ENCODE results near the gene POLRMT.
"Not testable (repeated sequence)": the region's sequence is repeated elsewhere in the genome, so short reads cannot be mapped to it uniquely, and the experiment has no call there.

Gene POLRMT

GRCh38 chr19:639253-640160 is 6.2 kb upstream of the POLRMT start, which contains the start of gene FGF22:
Gene FGF22 (plus strand): TSS chr19:639879. CDS start chr19:639926, 47 bp downstream.
- peak; percentile 37 for DNase-seq (ENCODE audit: low read depth)
- peak within 1 kb of the TSS; percentile 52 for H3K4me3 ChIP-seq (ENCODE audit: low read length)
- TF ChIP-seq CTCF (conservative IDR thresholded peaks at IDR 0.05; ENCODE audit: low read depth, low read length): no peak

- no peak for TF ChIP-seq CTCF (conservative IDR thresholded peaks at IDR 0.05; ENCODE audit: low read depth, low read length)
- peak overlapping the region; percentile 52 for H3K4me3 ChIP-seq (ENCODE audit: low read length)
- DNase-seq (ENCODE audit: low read depth): no peak
These were observed 5.5 kb upstream of the POLRMT start for GRCh38 chr19:638906-639252.

GRCh38 chr19:634975-635652 is 1.8 kb upstream of the POLRMT start:
- no peak overlapping the region for H3K4me3 ChIP-seq (ENCODE audit: low read length)
- TF ChIP-seq CTCF (conservative IDR thresholded peaks at IDR 0.05; ENCODE audit: low read depth, low read length): no peak
- DNase-seq (ENCODE audit: low read depth): no peak

GRCh38 chr19:633786-634639 is 676 bp upstream of the POLRMT start:
- DNase-seq (ENCODE audit: low read depth): no peak
- peak overlapping the region; percentile 89 for H3K4me3 ChIP-seq (ENCODE audit: low read length)
- TF ChIP-seq CTCF (conservative IDR thresholded peaks at IDR 0.05; ENCODE audit: low read depth, low read length): no peak

GRCh38 chr19:632579-633067 is 714 bp downstream of the POLRMT start:
- no peak for TF ChIP-seq CTCF (conservative IDR thresholded peaks at IDR 0.05; ENCODE audit: low read depth, low read length)
- H3K4me3 ChIP-seq (ENCODE audit: low read length): peak overlapping the region; percentile 84
- DNase-seq (ENCODE audit: low read depth): no peak

GRCh38 chr19:629961-630714 is 3.2 kb downstream of the POLRMT start:
- H3K4me3 ChIP-seq (ENCODE audit: low read length): no peak overlapping the region
- TF ChIP-seq CTCF (conservative IDR thresholded peaks at IDR 0.05; ENCODE audit: low read depth, low read length): no peak
- DNase-seq (ENCODE audit: low read depth): no peak

GRCh38 chr19:629515-629914 is 3.8 kb downstream of the POLRMT start:
- DNase-seq (ENCODE audit: low read depth); H3K4me3 ChIP-seq (ENCODE audit: low read length): not testable (repeated sequence)

All from retinal pigment epithelial cell (primary cell).